ENCODE measurements around the gene EML4.

DNA sequence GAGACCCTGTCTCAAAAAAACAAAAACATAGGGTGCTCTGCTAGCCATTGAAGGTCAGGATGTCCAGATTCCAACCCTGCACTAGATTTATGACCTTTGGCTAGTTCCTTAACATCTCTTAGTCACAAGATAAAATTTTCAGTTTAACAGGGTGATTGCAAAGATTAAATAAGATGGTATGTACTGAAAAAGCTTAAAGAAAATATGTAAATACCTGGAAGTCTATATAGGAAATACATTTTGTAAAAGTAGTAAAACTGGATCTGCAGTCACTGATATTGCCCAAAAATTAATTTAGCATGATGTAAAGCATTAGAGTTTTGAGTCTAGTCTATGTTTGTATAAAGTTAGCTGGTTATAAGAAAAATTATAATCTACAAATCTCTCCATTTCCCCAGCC lies 197.3 kb downstream of the EML4 start:
- TF ChIP-seq CTCF (IDR thresholded peaks at IDR 0.05; ENCODE audit: low read length) = no peak
- TF ChIP-seq EZH2phosphoT487 (IDR thresholded peaks at IDR 0.05; ENCODE audit: low read length) = no peak

All from MM.1S (cell line).